DLD1 (cell line): ENCODE data around the gene PGGHG.
"Not testable (repeated sequence)": the region's sequence is repeated elsewhere in the genome, so short reads cannot be mapped to it uniquely, and the experiment has no call there.

Source experiments
- in situ Hi-C: cut with HindIII; loops from 2 replicates; pipeline ENCODE4 v1.10.0; 2017; ENCODE audit warnings: low sequenced_read_pairs

PGGHG gene

DNA sequence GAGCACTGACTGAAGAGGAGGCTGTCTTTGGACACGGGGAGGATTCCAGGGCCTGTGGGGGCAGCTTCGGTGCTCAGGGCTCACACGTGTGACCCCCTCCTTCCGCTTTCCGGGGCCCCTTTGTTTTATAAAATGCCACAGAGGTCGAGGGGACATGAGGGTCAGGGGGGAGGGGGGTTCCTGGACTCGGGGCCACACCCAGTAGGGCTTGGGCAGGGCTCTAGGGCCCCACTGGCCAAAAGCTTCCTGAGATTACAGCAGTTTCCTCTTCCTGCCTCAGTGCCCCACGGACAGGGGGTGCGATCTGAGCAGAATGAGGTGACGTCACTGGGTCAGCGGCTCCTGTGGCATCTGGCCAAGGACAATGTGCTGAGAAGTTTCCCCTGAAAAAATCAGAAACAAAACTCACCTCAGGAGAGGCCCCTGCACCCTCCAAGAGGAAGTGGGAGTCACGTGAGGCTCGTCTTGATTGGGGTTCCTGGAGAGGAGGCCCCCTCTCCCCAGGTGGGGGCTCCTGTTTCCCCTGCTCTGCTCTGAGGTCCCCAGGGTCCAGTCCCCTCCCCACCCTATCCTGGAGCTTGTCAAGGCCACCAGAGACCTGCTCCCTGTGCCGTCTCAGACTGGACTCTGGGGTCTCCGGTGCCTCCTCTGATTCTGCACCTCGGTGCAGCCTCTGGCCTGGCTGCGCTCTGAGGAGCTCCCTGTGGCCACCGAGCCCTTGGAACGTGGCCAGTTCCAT lies 38.1 kb downstream of the PGGHG start:
- in situ Hi-C loops, result no loop called here

DNA sequence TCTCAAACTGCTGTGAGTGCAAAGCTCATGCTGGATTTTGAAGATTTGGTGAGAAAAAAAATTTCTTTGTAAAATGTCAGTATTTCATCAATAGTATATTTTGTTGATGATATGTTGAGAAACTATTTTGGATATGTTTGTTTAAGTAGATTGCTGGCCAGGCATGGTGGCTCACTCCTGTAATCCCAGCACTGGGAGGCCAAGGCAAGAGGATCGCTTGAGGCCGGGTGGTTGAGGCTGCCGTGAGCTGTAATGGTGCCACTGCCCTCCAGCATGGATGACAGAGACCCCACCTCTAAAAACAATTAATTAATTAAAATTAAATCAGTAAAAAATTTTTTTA lies 38.6 kb downstream of the PGGHG start:
- in situ Hi-C loops, result no loop called here

DNA sequence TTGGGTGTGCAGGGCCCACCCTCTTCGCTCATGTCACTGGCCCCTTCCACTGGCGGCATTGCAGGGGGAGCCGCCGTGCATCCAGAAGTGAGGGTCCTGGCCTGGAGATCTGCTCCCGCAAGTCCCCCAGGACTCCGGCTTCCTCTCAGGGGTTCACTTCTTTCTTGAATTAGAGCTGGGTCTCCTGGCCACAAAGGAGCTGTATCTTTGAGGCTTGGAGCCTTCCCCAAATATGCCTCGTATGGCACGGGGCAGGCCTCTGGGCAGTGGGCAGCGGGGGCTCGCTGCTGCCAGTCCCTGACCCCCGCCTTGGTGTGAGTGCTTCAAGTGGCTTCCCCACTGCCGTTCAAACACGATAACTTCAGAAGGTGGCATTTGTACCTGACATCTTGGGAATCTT lies 39.1 kb downstream of the PGGHG start:
- in situ Hi-C loops, result no loop called here

DNA sequence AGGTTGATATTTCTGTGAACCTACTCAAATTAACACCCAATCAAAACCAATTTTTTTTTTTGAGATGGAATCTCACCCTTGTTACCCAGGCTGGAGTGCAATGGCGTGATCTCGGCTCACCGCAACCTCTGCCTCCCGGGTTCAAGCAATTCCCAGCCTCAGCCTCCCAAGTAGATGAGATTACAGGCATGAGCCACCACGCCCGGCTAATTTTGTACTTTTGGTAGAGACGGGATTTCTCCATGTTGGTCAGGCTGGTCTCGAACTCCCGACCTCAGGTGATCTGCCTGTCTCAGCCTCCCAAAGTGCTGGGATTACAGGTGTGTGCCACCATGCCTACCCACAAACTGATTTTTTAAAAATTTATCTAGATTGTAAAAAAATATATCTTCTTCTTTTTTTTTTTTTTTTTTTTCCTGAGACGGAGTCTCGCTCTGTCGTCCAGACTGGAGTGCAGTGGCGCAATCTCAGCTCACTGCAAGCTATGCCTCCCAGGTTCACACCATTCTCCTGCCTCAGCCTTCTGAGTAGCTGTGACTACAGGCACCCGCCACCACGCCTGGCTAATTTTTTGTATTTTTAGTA lies 39.7 kb downstream of the PGGHG start:
- in situ Hi-C loops, result not testable (repeated sequence)

DNA sequence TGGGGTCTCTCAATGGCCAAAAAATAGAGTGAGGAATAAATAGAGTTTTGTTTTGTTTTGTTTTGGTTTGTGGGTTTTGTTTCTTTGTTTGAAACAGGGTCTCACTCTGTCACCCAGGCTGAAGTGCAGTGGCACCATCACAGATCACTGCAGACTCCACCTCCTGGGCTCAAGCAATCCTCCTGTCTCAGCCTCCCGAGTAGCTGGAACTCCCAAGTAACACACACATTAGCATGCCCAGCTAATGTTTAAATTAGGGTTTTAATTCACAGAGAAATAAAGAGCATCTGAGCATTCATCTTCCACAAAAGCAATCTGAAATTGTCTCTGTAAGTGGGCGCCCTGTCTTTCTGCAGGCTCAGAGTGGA lies 40.9 kb downstream of the PGGHG start:
- in situ Hi-C loops, result loop anchor here (10.0 kb wide), 1 partner anchor 75 kb away; no protein-coding TSS in a partner anchor

DNA sequence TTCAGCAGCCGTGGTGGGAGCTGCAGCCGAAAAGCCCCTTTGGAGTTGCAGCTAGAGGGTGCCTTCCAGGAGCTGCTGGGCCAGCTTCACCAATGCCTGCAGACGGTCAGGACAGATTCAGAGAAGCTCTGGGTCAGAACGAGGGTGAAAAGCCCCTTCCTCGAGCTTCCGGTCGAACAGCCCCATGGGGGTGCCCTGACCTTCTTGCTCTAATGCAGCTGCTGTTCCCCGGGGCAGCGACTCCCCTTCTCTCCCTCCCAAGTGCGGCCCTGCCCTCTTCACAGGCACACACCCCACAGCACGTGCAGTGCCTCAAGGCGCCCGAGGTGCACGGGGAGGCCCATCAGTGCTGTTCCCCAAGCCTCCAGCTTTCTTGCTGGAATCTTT lies 41.4 kb downstream of the PGGHG start:
- in situ Hi-C loops, result loop anchor here (10.0 kb wide), 1 partner anchor 75 kb away; no protein-coding TSS in a partner anchor

DNA sequence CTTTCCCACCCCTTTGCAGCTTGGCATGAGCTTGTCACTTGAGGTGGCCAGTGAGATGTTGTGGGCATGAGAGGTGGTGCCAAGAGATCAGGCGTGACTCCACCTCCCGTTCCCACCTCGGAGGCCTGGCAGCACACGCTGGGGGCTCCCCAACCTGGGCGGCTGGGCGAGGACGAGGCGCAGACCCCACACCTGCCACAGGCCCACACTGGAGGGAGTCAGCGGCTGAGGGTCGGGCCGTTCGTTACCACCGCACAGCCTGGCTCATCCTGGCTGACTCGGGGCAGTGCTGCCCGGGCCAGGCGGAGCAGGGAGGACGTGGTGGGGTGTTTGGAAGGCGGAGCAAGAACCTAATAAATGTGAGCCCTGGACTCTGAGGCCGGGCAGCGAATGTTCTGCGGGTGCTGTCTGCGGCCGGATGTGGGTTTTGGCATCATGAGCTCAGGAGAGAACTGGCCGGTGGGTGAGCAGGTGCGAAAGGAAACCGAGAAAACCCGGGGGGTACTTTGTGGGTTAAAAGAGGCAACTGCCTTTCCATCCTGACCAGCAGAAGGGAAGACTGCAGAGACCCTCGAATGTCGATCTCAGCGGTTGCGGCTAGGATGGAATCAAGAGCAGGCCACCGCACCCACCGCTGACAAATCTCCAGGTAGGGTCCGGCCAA lies 41.9 kb downstream of the PGGHG start:
- in situ Hi-C loops, result loop anchor here (10.0 kb wide), 1 partner anchor 76 kb away; no protein-coding TSS in a partner anchor

DNA sequence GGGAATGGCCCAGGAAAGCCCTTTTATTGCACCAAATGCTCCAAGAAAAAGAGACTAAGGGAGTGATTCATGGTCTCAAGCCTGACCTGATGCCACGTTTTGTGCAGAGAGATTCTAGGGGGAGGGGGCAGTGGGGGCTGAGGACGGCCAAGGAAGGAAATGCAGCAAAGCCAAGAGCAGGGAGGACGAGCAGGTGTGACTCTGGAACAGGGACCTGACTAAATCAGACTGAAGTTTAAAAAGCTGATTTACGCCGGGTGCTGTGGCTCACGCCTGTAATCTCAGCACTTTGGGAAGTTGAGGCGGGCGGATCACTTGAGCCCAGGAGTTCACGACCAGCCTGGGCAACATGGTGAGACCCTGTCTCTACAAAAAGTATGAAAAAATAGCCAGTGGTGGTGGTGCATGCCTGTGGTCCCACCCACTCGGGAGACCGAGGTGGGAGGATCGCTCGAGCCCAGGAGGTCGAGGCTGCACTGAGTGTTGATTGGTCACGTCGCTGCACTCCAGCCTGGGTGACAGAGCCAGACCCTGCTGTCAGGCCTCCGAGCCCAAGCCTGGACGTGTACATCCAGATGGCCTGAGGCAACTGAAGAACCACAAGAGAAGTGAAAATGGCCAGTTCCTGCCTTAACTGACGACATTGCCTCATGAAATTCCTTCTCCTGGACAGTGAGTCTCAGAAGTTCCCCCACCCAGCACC lies 42.6 kb downstream of the PGGHG start:
- in situ Hi-C loops, result loop anchor here (10.0 kb wide), 1 partner anchor 77 kb away; no protein-coding TSS in a partner anchor

DNA sequence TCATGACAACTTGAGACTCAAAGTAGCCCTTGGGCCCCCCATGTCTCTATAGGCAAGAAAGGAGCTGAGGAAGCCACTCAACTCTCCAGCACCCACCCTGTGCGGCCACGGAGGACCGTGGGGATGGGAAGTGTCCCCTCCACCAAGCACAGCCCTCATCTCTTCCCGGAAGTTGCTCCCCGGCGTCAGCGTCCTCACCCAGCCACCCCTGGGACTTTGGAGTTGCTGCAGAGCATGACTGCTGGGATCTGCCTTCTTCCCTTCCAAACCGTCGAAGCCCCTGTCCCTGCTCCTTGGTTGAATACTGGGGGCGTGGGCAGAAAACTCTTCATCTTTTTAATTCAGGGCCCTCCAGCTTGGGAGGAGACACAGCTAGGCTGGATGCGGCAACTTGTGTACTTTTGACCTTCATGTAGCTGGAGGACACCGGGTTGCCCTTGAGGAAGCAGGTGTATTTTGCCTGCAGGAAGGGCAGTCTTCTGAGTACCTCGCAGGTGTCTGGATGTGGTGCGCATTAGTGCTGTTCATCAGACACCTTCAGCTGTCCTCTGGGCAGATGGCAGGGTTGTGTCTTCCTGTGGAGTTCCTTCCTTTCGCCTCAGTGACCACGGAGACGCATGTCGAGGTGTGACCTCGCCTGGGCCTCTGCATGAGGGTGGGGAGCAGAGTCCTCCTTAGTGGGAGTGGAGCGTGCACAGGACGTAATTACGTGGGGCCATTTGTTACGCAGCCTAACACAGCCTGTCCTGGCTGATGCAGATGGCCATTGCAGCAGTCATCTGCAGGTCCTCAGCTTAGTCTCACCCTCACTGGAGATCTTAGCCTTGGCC lies 43.9 kb downstream of the PGGHG start:
- in situ Hi-C loops, result loop anchor here (10.0 kb wide), 1 partner anchor 78 kb away; no protein-coding TSS in a partner anchor

DNA sequence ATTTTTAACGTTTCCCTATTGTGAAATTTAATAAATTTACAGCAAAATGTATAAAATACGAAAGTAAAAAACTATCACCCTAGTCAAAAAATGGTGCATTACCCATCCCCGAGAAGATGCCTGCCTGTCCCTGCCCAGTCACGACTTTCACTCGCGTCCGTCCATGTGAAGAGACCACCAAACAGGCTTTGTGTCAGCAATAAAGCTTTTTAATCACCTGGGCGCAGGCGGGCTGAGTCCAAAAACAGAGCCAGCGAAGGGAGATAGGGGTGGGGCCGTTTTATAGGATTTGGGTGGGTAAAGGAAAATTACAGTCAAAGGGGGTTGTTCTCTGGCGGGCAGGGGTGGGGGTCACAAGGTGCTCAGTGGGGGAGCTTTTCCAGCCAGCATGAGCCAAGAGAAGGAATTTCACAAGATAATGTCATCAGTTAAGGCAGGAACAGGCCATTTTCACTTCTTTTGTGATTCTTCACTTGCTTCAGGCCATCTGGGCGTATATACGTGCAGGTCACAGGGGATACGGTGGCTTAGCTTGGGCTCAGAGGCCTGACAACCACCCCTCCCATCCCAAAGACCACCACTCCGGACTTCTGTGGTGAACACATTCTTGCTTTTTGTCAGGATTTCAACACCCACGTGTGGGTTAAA lies 44.8 kb downstream of the PGGHG start:
- in situ Hi-C loops, result loop anchor here (10.0 kb wide), 1 partner anchor 79 kb away; no protein-coding TSS in a partner anchor

DNA sequence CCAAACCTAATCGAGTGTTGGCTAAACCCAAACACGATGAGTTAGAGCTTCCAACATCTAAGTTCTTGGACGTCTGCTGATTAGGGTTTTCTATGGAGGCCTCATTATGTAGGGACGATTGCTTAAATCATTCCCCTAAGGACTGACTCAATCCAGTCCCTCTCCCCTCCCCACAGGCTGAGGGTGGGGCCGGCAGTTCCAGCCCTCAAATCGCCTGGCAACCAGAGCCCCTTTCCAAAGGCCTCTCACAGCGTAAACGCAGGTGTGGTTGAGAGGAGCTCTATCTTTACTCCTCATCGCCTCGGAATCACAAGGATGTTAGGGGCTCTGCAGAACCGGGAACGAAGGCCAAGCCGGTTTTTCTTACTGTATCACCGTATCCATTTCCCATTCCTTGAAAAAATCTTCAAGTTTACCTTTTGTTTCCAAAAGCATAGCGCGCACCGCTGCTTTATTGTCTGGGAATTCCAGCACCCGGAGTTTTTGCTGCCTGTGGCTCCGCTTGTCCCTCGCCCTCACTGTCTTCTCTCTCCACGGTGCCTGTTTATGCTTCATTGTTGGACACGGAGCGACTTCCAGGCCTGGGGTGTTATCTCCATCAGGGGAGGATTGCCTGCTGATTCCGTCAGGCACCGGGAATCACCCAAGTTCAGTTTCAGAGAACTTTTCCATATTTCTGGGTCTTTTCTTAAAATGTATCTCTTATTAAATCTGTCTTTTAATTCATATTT lies 45.5 kb downstream of the PGGHG start:
- in situ Hi-C loops, result loop anchor here (10.0 kb wide), 1 partner anchor 80 kb away; no protein-coding TSS in a partner anchor

DNA sequence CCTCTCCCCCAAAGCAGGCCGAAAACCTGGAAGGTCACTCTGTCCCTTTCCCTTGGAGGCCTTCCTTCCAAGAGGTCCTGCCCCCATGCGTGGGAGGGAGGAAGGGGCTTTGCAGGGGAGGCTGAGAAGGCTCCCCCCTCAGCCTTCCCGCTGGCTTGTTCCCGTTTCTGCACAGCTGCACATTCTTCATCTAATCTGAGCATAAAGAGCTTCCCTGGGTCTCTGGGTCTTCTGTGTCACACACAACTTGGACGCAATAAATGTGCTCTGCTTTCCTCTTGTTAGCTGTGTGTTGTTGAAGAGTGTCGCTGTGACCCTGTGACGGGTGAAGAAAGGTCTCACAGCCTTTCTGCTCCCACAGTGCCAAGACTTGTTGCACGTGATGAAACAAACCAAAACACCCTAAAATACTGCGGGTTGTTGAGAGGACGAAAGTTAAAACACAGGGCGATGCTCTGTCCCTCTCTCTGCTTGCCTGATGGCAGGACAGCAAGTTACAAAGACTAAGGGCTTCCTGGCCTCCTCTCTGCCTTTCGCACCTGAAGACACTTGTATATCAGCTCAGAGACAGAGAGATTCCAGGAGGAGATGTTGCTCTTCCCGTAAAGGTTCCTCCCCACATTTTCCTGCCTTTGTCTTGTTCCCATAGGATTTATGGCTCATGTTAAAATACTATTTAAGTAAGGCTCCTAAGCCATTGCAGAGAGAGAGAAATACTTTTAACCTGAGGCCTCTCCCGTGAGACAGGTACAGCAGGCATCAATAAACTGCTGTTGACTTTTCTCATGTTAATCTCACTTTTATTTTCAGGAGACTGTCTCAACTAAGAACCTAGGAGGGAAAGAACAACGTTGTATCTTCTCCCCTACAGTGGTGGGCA lies 47.1 kb downstream of the PGGHG start:
- in situ Hi-C loops, result loop anchor here (10.0 kb wide), 1 partner anchor 81 kb away; no protein-coding TSS in a partner anchor

DNA sequence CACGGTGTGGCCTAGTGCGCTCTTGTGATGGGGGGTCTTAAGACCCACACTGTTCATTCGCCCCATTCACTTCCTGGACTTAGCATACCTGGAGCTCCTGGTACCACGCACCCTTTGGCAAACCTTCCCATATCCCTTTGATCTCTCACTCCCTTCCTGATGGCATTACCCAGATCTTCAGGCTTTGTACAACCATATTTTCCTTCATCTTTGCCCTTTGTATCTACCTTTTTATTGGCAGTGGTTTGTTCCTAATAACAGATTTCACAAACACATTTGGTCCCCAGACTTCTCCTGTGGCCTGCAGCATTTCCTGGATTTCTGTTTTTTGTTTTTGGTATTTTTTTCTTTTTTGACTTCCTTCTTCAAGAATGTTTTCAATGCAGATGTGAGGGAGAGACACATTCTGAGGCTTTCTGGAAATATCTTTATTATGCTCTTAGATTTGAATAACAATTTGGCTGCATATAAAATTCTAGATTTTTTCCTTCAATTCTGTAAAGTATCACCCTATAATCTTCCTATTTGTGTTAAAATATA lies 47.8 kb downstream of the PGGHG start:
- in situ Hi-C loops, result loop anchor here (10.0 kb wide), 1 partner anchor 82 kb away; no protein-coding TSS in a partner anchor

DNA sequence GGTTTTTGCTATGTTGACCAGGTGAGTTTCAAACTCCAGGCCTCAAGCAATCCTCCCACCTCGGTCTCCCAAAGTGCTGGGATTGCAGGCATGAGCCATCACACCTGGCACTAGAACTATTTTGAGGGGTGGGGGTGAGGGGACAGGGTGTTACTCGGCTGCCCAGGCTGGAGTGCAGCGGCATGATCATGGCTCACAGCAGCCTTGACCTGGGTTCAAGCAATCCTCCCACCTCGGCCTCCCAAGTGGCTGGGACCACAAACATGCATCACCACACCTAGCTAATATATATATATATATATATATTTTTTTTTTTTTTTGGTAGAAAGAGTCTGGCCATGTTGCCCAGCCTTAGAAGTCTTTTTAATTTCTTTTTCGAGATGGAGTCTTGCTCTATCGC lies 48.8 kb downstream of the PGGHG start:
- in situ Hi-C loops, result loop anchor here (10.0 kb wide), 1 partner anchor 83 kb away; no protein-coding TSS in a partner anchor

DNA sequence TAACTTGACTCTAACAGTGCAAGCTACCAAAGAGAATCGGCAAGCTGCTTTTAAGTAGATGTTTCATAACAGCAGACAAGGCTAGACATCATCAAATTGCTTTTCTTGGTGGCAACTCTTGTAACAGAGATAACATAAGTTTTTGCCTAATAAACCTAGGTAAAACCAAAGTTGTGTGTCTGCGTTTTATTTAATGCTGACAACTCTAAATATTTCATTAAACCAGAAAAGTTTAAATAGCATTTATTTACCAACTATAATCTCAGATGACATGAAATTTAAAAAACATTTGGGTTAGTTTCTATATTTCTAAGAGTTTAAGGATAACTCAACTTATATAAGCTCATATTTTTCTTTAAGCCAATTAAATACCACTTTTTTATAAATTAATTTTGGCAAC lies 51.0 kb downstream of the PGGHG start:
- in situ Hi-C loops, result loop anchor here (10.0 kb wide), 1 partner anchor 85 kb away; no protein-coding TSS in a partner anchor

DNA sequence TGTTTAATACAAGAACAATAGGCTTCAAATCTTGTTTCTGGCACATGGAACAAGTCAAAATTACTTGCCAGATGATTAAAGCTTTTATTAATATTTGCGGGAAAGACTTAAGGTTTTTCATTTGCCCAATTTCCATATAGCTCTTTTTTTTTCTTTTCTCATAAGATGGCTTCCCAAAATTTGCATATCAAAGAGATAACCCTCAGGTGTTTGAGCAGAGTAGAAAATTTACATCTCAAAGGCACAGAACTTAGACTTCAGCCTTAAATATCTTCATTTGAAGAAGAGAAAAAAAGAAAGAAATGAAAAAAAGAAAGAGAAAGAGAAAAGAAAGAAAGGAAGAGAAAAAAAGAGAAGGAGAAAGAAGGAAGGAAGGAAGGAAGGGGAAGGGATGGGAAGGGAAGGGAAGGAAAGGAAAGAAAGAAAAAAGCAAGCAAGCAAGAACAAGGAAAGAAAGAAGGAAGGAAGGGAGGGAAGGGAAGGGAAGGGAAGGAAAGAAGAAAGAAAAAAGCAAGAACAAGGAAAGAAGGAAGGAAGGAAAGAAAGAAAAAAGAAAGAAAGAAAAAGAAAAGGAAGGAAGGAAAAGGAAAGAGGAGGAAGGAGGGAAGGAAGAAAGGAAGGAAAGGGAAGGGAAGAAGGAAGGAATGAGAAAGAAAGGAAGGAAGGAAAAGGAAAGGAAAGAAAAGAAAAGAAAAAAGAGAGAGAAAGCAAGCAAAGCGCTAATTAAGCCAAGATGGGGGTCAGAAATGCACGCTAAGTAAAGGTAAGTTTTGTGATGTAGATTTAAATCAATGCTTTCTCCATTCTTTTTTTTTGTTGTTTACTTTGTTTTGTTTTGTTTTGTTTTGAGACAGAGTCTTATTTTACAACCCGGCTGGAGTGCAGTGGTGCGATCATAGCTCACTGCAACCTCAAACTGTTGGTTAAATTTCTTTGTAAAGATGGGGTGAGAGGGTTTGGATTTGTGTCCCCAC lies 51.9 kb downstream of the PGGHG start:
- in situ Hi-C loops, result no loop called here

DNA sequence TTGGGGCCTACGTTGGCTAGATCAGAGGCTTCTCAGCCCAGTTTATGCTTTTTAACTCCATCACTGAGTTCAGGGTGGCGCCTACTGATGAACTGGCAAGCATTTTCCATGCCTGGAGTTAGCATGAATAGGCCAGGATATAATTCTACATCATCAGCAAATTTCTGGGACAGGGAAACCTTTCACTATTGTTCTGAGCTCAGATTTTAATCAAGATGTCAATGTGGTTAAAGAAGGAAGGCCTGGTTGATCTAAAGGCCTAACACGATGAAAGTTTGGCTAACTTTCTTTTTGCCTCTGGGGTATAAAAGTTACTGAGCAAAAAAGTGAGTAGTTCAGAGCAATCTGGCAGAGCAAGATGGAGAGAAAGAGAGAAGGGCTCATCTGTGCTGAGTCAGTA lies 53.4 kb downstream of the PGGHG start:
- in situ Hi-C loops, result no loop called here
